Urinary bladder (tissue), 4 donors: ENCODE data around the gene GYS2. TPM values are rescaled to one million over a fixed set of nuclear protein-coding genes. Genes with fewer than 3 reads are reported as not detected.

Experiments
- DNase-seq: peaks from one replicate; pipeline ENCODE4 v3.0.0-alpha.2; 2015; ENCODE audit errors: extremely low spot score
- H3K27ac ChIP-seq: one replicate; pipeline ENCODE4 v1.5.1; 2013; ENCODE audit warnings: low read depth, mild to moderate bottlenecking, moderate library complexity
- H3K36me3 ChIP-seq: one replicate; pipeline ENCODE4 v1.6.1; 2013; ENCODE audit warnings: mild to moderate bottlenecking, moderate library complexity; ENCODE audit not compliant: insufficient read depth
- H3K4me1 ChIP-seq: one replicate; pipeline ENCODE4 v1.6.1; 2013; ENCODE audit warnings: mild to moderate bottlenecking, moderate library complexity; ENCODE audit not compliant: insufficient read depth
- H3K4me3 ChIP-seq: one replicate; pipeline ENCODE4 v1.5.1; 2013; ENCODE audit warnings: low read depth, low read length
- WGBS: extraction: QIAGEN DNeasy Blood & Tissue Kit; methylation state at CpG from one replicate; pipeline ENCODE4 v1.1.7; 2013; 5-methylcytosine and 5-hydroxymethylcytosine counted together
- polyA plus RNA-seq: library from polyadenylated mRNA; stranded (reverse); fragments of 200-250 nt; gene quantifications from one replicate; pipeline ENCODE4 v1.2.3, GENCODE V29; 2013
- total RNA-seq: library from RNA; depleted of rRNA; stranded (reverse); fragments of >200 nt; gene quantifications from one replicate; pipeline ENCODE4 v1.2.3, GENCODE V29; 2014
- donor health status: healthy with polysubstance abuse.
- donor health status: healthy.

The GYS2 gene
- total and polyA plus RNA-seq, 2 donors, result 0.04 TPM; not detected in 1

- DNase-seq, result no peak
- WGBS, result 5% methylated on average over 8 of the region's 8 CpGs
- H3K4me3 ChIP-seq, result peak overlapping the region; percentile 59
- no peak overlapping the region for H3K27ac ChIP-seq
- peaks cover 3% of the 10 kb centered on the region for H3K36me3 ChIP-seq
- peaks cover 2% of the 10 kb centered on the region for H3K4me1 ChIP-seq
Observed at GRCh38 chr12:21500786-21501257, 103.8 kb downstream of the GYS2 start.

GRCh38 chr12:21499765-21500164, 104.9 kb downstream of the GYS2 start:
- no peak for DNase-seq
- H3K27ac ChIP-seq, result no peak overlapping the region

More at GRCh38 chr12:21499765-21500164, 104.9 kb downstream of the GYS2 start:
- Histone ChIP-seq H3K4me3 (no peak overlapping the region), H3K36me3 (peaks cover 6% of the 10 kb centered on the region), H3K4me1 (peaks cover 2% of the 10 kb centered on the region)
- WGBS, result 74% methylated on average over 2 of the region's 2 CpGs

Other genes starting within 250 kb of the GYS2 start
- not detected for gene IAPP, start 231.9 kb downstream of the GYS2 start, total RNA-seq
- not detected for gene IAPP, start 231.9 kb downstream of the GYS2 start, polyA plus RNA-seq
- 28.8 TPM for gene PYROXD1, start 167.2 kb downstream of the GYS2 start, total RNA-seq
- gene PYROXD1, start 167.2 kb downstream of the GYS2 start, polyA plus RNA-seq, result 12.4 TPM
- 77.3 TPM for gene RECQL, start 103.2 kb downstream of the GYS2 start, total RNA-seq
- 30.1 TPM for gene RECQL, start 103.2 kb downstream of the GYS2 start, polyA plus RNA-seq
- 80.0 TPM for gene GOLT1B, start 103.1 kb downstream of the GYS2 start, total RNA-seq
- gene GOLT1B, start 103.1 kb downstream of the GYS2 start, polyA plus RNA-seq, result 37.9 TPM
- 0.95 TPM for gene SPX, start 78.6 kb downstream of the GYS2 start, total RNA-seq
- 0.33 TPM for gene SPX, start 78.6 kb downstream of the GYS2 start, polyA plus RNA-seq
- 356 TPM for gene LDHB, start 53.0 kb upstream of the GYS2 start, total RNA-seq
- gene LDHB, start 53.0 kb upstream of the GYS2 start, polyA plus RNA-seq, result 465 TPM
- gene KCNJ8, start 169.9 kb upstream of the GYS2 start, total RNA-seq, result 30.3 TPM
- gene KCNJ8, start 169.9 kb upstream of the GYS2 start, polyA plus RNA-seq, result 26.5 TPM